Natural killer cell treated with Interleukin-12 subunit alpha and Interleukin-12 subunit beta and Interleukin-15 and Interleukin-18, amount 100 ng/mL, for 72 hours (primary cell): Measurements from ENCODE around the gene CEMIP2. TPM values are rescaled to one million over a fixed set of nuclear protein-coding genes. Genes with fewer than 3 reads are reported as not detected.

Experiments
- ATAC-seq, 2 donors: fragments of 150-1000 bp; cut with Tn5 transposase in 1 of 2; sonication (Bioruptor Pico), chemical (Tn5 transposase) in 1 of 2; 2 replicates each; pipeline ENCODE4 v1.10.0; 2021
- DNase-seq: peaks from one replicate; pipeline ENCODE4 v3.0.0; 2022; ENCODE audit warnings: low spot score
- H3K27ac Mint-ChIP-seq, 2 donors: 1 replicate in 1 of 2; 2 replicates in 1 of 2; pipeline ENCODE4 v1.8.0; 2022; ENCODE audit warnings: mixed read lengths in 2 of 2, mild to moderate bottlenecking in 1 of 2, moderate library complexity in 1 of 2
- H3K27me3 Mint-ChIP-seq, 2 donors: 1 replicate in 1 of 2; 2 replicates in 1 of 2; pipeline ENCODE4 v1.8.0; 2022; ENCODE audit warnings: mixed read lengths in 2 of 2
- H3K36me3 Mint-ChIP-seq: one replicate; pipeline ENCODE4 v1.8.0; 2022; ENCODE audit warnings: mixed read lengths
- H3K4me1 Mint-ChIP-seq, 2 donors: 1 replicate in 1 of 2; 2 replicates in 1 of 2; pipeline ENCODE4 v1.8.0; 2022; ENCODE audit warnings: low read depth in 2 of 2, mixed read lengths in 2 of 2, mild to moderate bottlenecking in 1 of 2
- H3K4me3 Mint-ChIP-seq: one replicate; pipeline ENCODE4 v1.8.0; 2022; ENCODE audit warnings: mixed read lengths
- H3K9me3 Mint-ChIP-seq: 2 replicates; pipeline ENCODE4 v1.8.0; 2022; ENCODE audit warnings: mixed read lengths
- total RNA-seq, 2 donors: library from RNA; stranded (reverse); gene quantifications; one replicate each; pipeline ENCODE4 v1.2.3, GENCODE V29; 2022

CEMIP2 gene
- total RNA-seq, 2 donors from 2014 or later, result 39.8 to 63.7 TPM

DNA sequence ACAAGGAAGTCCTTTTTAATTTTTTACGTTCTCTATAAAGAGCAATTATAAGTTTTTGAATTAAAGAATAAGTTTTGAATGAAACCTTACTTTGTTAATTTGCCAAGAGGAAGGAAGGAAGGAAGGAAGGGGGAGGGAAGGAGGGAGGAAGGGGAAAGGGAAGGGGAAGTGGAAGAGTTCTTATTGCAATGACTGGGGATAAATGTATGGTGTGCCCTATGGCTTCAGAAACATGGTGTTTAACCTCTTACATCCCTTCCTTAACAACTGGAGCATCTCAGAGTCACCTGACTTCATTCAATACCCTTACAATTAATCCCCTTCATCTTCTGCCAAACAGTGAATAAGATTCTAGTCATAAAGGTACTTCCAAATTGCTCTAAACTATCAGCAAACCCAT is 16.0 kb downstream of the CEMIP2 start:
- Mint-ChIP-seq H3K27ac (peak overlapping the region; percentile 1 to 54), H3K4me1 (peaks cover 40 to 44% of the 10 kb centered on the region in 2 donors), H3K9me3 (no peaks in the 10 kb centered on the region), H3K36me3 (peaks cover 9% of the 10 kb centered on the region), H3K27me3 (no peaks in the 10 kb centered on the region), H3K4me3 (no peak overlapping the region)
- no peak for DNase-seq
- ATAC-seq, result no peak

DNA sequence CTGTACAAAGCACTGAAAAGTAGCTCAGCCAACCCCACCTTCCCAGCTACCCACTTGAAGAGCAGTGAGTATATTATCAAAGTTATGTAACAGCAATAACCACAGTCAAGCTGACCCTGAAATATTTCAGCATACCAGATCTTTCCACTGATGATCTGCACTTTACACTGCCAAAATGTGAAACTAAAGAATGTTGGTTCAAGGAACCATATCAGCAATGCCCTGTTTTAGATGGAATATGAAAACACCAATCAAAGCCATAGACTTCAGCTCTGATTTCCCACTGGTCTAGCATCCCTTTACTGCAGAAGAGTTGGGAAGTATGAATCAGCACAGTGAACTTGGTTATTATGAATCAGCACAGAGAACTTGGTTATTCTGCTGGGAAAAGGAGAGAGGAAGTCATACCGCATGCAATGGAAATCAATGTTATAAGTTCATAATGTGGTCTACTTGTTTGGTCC is 20.0 kb downstream of the CEMIP2 start:
- H3K4me3 Mint-ChIP-seq, result peak overlapping the region; percentile 50
- H3K27me3 Mint-ChIP-seq, result no peaks in the 10 kb centered on the region
- no peaks in the 10 kb centered on the region for H3K9me3 Mint-ChIP-seq
- peak overlapping the region; percentile 61 to 64 for H3K27ac Mint-ChIP-seq
- H3K4me1 Mint-ChIP-seq, result peaks cover 37 to 46% of the 10 kb centered on the region in 2 donors
- H3K36me3 Mint-ChIP-seq, result peaks cover 16% of the 10 kb centered on the region
- ATAC-seq (peak; percentile 57 to 63), DNase-seq (no peak)

DNA sequence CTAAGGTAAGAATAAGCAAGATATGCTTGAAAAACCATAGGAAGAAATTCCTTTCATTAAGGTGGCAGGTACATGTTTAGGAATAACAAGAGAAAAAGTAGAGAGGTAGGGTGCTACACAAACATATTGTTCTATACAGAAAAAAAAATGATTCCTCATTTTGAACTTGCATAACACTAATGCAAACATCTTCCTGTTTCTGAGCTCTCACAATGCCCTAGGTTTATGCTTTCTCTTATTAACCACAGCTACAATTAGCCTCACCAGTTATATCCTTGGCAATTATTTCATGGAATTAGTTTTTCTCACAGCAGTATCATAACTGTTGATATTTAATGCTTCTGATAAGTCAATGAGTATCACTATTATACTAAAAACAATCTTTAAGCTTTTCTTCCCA is 20.7 kb downstream of the CEMIP2 start:
- no peak overlapping the region for H3K4me3 Mint-ChIP-seq
- peak overlapping the region in 1 of 2 donors; percentile 61 for H3K27ac Mint-ChIP-seq
- DNase-seq (no peak), ATAC-seq (no peak)
- H3K36me3 Mint-ChIP-seq, result peaks cover 19% of the 10 kb centered on the region
- H3K9me3 Mint-ChIP-seq, result no peaks in the 10 kb centered on the region
- H3K27me3 Mint-ChIP-seq, result no peaks in the 10 kb centered on the region
- peaks cover 32 to 42% of the 10 kb centered on the region in 2 donors for H3K4me1 Mint-ChIP-seq

DNA sequence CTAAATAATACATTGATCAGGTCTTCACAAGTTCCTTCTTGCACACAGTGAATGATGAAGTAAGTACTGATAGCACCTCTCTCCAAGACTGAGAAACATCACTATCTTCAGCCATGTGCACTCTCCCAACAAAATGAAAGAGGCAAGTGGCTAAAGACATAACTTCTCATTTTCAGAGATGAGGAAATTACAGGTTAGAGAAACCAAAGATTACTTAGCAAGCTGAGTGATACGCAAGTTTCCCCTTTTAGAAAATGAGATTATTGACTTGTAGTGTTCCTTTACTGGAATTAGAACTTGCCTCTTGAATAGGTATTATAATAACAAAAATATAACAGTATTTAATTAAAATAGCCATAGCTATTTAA is 21.6 kb downstream of the CEMIP2 start:
- Mint-ChIP-seq H3K36me3 (peaks cover 23% of the 10 kb centered on the region), H3K9me3 (no peaks in the 10 kb centered on the region), H3K4me3 (no peak overlapping the region), H3K27ac (peak overlapping the region in 1 of 2 donors; percentile 43), H3K27me3 (no peaks in the 10 kb centered on the region), H3K4me1 (peaks cover 29 to 41% of the 10 kb centered on the region in 2 donors)
- DNase-seq (no peak), ATAC-seq (no peak)

DNA sequence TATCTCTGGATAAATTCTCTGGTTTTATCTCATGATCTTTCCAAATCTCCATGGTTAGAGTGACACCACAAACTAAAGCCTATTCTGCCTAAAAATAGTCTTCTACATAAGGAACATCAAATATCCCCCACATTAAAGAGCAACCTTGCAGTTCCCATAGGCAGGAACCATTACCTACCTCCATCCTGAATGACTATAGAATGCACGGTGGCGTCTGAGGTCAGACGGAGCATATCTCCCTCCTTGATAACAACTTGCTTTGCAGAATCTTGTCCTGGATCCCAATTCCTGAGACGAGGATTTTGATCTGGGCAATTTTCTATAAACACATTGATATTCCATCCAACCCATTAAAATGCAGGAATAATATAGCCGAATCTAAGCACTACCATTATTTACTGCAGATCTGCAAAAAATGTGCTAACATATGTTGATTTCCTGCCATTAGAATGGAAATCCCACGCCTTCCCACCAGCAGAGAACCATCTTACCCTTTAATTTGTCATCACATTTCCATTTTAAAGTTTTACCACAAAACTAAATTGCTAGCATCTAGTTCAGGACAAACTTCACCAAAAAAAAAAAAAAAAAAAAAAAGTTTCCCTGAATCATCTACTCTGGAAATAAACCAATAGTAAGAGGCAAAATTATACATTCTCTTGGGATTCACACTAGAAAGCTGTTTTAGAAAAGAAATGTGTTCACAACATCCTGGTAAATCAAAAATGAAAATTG is 22.1 kb downstream of the CEMIP2 start:
- no peaks in the 10 kb centered on the region for H3K9me3 Mint-ChIP-seq
- ATAC-seq (no peak), DNase-seq (no peak)
- no peaks in the 10 kb centered on the region for H3K27me3 Mint-ChIP-seq
- peak overlapping the region; percentile 8 to 43 for H3K27ac Mint-ChIP-seq
- H3K4me3 Mint-ChIP-seq, result no peak overlapping the region
- H3K36me3 Mint-ChIP-seq, result peaks cover 23% of the 10 kb centered on the region
- peaks cover 27 to 39% of the 10 kb centered on the region in 2 donors for H3K4me1 Mint-ChIP-seq

DNA sequence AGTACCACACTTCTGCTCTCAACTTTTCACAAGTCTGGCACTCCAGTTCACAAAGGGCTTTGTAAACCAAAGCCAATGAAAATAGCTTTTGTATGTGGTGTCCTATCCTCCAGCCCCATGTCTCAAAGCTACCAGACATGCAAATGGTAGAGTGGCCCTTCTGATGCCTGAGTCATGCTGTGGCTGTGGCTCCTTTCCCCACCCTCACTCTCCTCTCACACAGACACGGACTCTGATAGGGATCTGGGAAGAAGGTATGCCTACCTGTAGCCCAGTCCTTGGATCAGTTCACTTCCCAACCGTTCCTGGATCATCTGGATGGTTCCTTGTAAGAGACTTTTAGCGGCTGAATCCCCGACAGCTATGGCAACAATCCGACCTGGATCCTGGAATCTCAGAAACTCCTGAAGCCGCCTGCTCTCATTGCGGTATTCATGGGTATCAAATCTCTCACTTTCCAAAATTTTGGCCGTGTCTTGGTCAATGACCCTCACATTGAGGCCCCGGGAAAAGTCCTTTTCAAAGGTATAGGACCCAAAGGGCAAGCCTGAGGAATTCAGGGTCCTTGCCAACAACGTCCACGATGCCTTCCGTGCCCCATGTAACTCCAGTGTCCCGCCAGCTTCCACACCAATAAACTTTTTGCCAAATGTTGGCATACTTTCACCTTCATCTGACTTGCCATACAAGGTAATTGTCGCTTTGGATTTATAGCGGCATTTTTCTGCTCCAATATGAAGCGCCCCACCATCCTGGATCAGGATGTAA is 23.4 kb downstream of the CEMIP2 start:
- Mint-ChIP-seq H3K27me3 (no peaks in the 10 kb centered on the region), H3K4me1 (peaks cover 22 to 42% of the 10 kb centered on the region in 2 donors), H3K4me3 (no peak overlapping the region), H3K9me3 (no peaks in the 10 kb centered on the region), H3K36me3 (peaks cover 28% of the 10 kb centered on the region), H3K27ac (peak overlapping the region in 1 of 2 donors; percentile 31)
- DNase-seq, result no peak
- no peak for ATAC-seq

DNA sequence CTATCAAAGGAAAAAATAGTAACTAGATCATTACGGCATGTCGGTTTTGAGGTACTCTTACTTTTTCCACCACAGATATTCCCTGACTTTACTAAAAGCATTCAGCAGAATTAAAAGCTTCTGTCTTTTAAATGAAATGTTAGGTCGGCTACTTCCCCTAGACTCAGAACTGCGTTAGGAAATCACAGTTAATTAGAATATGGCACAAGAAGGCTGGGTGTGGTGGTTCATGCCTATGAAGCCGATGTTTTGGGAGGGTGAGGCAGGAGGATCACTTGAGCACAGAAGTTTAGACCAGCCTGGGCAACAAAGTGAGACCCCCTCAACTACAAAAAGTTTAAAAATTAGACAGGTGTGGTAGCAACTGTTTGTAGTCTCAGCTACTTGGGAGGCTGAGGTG is 24.4 kb downstream of the CEMIP2 start:
- no peaks in the 10 kb centered on the region for H3K27me3 Mint-ChIP-seq
- DNase-seq, result no peak
- H3K4me1 Mint-ChIP-seq, result peaks cover 22 to 43% of the 10 kb centered on the region in 2 donors
- no peak overlapping the region for H3K4me3 Mint-ChIP-seq
- H3K36me3 Mint-ChIP-seq, result peaks cover 34% of the 10 kb centered on the region
- no peaks in the 10 kb centered on the region for H3K9me3 Mint-ChIP-seq
- ATAC-seq, result no peak
- no peak overlapping the region for H3K27ac Mint-ChIP-seq

DNA sequence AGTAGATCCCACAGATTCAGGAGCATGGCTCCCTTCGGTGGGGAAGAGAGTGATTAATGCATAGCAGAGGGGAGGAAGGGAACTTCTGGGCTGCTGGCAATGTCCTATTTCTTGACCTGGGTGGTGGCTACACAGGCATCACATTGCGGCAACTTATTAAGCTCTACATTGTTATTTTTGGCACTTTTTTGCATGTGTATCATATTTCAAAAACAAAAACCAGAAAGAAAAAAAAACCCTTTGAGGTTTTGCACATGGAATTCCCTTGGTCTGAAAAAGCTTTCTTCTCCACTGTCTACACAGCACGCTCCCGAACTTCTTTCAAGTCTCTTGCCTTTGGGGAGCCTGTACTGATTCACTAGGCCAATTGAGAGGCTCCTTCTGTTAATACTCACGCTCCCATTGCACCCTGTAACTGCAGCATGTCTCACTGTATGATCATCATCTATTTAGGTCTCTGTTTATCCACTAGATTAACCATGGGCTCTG is 25.1 kb downstream of the CEMIP2 start:
- Mint-ChIP-seq H3K9me3 (no peaks in the 10 kb centered on the region), H3K27me3 (no peaks in the 10 kb centered on the region), H3K4me1 (peaks cover 18 to 38% of the 10 kb centered on the region in 2 donors), H3K4me3 (no peak overlapping the region), H3K27ac (no peak overlapping the region), H3K36me3 (peaks cover 30% of the 10 kb centered on the region)
- DNase-seq (no peak), ATAC-seq (no peak)

DNA sequence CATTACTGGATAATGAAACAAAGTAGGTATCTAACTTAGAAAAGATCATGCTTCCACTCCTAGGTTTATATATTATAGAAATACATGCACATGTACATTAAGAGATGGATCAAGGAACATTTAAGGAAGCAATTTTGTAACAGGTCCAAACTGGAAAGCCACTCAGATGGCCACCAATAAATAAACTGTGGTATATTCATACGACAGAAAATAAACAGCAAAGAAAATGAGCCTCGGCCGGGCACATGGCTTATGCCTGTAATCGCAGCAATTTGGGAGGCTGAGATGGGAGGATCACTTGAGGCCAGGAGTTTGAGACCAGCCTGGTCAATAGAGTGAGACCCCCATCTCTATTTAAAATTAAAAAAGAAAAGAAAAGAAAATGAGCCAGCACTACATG is 25.6 kb downstream of the CEMIP2 start:
- Mint-ChIP-seq H3K9me3 (no peaks in the 10 kb centered on the region), H3K4me1 (peaks cover 14 to 33% of the 10 kb centered on the region in 2 donors), H3K4me3 (no peak overlapping the region), H3K27me3 (no peaks in the 10 kb centered on the region), H3K36me3 (peaks cover 25% of the 10 kb centered on the region), H3K27ac (peak overlapping the region in 1 of 2 donors; percentile 62)
- ATAC-seq, result no peak
- DNase-seq, result no peak

DNA sequence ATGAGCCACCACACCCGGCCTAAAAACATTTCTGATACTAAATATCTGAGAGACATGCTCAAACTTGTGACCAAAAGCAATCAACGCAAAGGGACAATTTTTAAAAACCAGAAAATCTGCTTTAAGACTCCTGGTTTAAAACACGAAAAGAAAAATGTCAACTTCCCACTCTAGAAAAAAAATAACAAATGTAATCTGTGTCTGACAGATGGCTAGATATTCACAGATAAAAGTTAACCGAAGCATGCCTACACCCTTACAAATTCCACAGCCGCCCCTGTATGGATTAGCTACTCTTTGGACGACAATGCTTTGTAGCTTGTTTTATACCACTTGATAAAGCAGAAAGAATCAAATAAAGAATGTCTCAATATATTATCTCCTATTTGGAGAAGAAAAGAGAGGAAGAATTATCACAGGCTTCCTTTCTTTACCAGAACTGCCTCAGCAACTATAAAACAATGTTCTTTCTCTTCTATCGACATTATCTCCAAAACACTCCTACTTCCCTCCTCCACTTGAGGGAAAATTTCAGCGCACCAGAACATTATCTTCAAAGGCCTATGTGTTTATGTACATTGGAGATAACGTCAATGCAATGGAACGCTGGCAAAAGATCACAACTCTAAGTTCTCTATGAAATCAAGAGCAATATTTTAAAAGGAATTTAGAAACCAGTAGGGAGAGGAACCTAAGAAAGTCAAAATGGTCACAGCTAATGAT is 26.2 kb downstream of the CEMIP2 start:
- H3K36me3 Mint-ChIP-seq, result peaks cover 25% of the 10 kb centered on the region
- ATAC-seq (no peak), DNase-seq (no peak)
- no peaks in the 10 kb centered on the region for H3K27me3 Mint-ChIP-seq
- no peaks in the 10 kb centered on the region for H3K9me3 Mint-ChIP-seq
- no peak overlapping the region for H3K4me3 Mint-ChIP-seq
- peak overlapping the region in 1 of 2 donors; percentile 62 for H3K27ac Mint-ChIP-seq
- peaks cover 9 to 27% of the 10 kb centered on the region in 2 donors for H3K4me1 Mint-ChIP-seq

GRCh38 chr9:71740199-71740598 is 28.1 kb downstream of the CEMIP2 start:
- ATAC-seq (no peak), DNase-seq (no peak)
- no peaks in the 10 kb centered on the region for H3K27me3 Mint-ChIP-seq
- no peaks in the 10 kb centered on the region for H3K9me3 Mint-ChIP-seq
- H3K36me3 Mint-ChIP-seq, result peaks cover 25% of the 10 kb centered on the region
- no peak overlapping the region for H3K4me3 Mint-ChIP-seq
- peaks cover 10 to 16% of the 10 kb centered on the region in 2 donors for H3K4me1 Mint-ChIP-seq
- H3K27ac Mint-ChIP-seq, result no peak overlapping the region

DNA sequence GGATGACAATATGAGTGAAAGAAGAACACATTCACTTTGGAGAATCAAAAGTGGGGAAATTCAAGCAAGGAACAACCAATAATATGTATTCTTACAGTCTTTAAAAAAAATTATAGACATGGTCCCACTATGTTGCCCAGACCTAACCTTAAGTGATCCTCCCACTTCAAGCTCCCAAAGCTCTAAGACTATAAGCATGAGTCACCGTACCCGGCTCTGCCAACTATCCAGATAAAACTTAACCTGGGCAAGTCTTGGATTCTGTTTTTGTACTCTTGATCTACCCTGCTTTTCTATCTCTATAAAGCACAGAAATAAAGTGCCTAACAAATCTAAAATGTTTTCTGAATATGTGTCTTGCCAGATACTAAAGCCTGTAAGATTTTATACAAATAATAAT is 30.9 kb downstream of the CEMIP2 start:
- DNase-seq (no peak), ATAC-seq (no peak)
- no peak overlapping the region for H3K4me3 Mint-ChIP-seq
- H3K27me3 Mint-ChIP-seq, result no peaks in the 10 kb centered on the region
- H3K4me1 Mint-ChIP-seq, result peaks cover 7 to 12% of the 10 kb centered on the region in 2 donors
- H3K27ac Mint-ChIP-seq, result no peak overlapping the region
- H3K36me3 Mint-ChIP-seq, result peaks cover 29% of the 10 kb centered on the region
- no peaks in the 10 kb centered on the region for H3K9me3 Mint-ChIP-seq

DNA sequence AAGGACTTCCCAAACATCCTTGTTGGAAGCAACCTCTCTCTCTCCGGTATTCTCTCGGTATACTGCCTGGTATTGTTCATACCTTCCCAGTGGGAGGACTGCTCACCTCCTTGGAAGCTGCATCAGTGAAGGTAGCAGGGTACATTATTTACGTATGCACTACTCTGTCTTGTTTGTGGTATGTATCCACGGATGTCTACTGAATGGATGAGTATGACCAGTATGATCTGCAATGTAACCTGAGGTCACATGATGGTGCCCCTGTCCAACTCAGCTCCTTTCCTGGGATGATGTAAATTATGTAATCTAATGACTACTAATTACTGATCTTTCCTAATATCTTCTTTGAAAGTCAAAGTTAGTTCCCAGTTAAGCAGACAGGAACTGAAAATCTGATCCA is 32.1 kb downstream of the CEMIP2 start:
- no peak for ATAC-seq
- peaks cover 32% of the 10 kb centered on the region for H3K36me3 Mint-ChIP-seq
- H3K4me1 Mint-ChIP-seq, result peaks cover 5 to 7% of the 10 kb centered on the region in 2 donors
- H3K9me3 Mint-ChIP-seq, result no peaks in the 10 kb centered on the region
- H3K27me3 Mint-ChIP-seq, result no peaks in the 10 kb centered on the region
- H3K27ac Mint-ChIP-seq, result no peak overlapping the region
- DNase-seq, result no peak
- no peak overlapping the region for H3K4me3 Mint-ChIP-seq
